Right renal pelvis (tissue), 4 donors: ENCODE results near the gene SSR2. TPM values are rescaled to one million over a fixed set of nuclear protein-coding genes. Genes with fewer than 3 reads are reported as not detected.
"Not testable (repeated sequence)": the region's sequence is repeated elsewhere in the genome, so short reads cannot be mapped to it uniquely, and the experiment has no call there.

Source experiments
- DNase-seq, 4 donors: peaks; one replicate each; pipeline ENCODE4 v3.0.0-alpha.2; 2013; ENCODE audit warnings: low read depth in 4 of 4, low spot score in 3 of 4, missing footprints in 1 of 4
- polyA plus RNA-seq, 4 donors: library from polyadenylated mRNA; unstranded; fragments of 120-200 nt; gene quantifications; one replicate each; pipeline ENCODE4 v1.2.1, GENCODE V29; 2013; ENCODE audit not compliant: insufficient read length in 4 of 4

SSR2 gene
- polyA plus RNA-seq, 4 donors = 388 to 421 (median 420) TPM

GRCh38 chr1:156001021-156001661 is 19.6 kb downstream of the SSR2 start:
- no peak for DNase-seq

- DNase-seq = no peak
Observed at GRCh38 chr1:155999964-156000363, 20.8 kb downstream of the SSR2 start.

GRCh38 chr1:155996166-155996565 is 24.6 kb downstream of the SSR2 start:
- DNase-seq = no peak

- DNase-seq = no peak
Observed at GRCh38 chr1:155993595-155993994, 27.2 kb downstream of the SSR2 start.

- DNase-seq = no peak
Observed at GRCh38 chr1:155990005-155990739, 30.6 kb downstream of the SSR2 start.

GRCh38 chr1:155989242-155990004 is 31.3 kb downstream of the SSR2 start:
- DNase-seq = no peak

- not testable (repeated sequence) for DNase-seq
Observed at GRCh38 chr1:155984903-155985645, 35.7 kb downstream of the SSR2 start.

GRCh38 chr1:155984341-155984740 is 36.4 kb downstream of the SSR2 start:
- DNase-seq = no peak

GRCh38 chr1:155983191-155984024 is 37.3 kb downstream of the SSR2 start:
- no peak for DNase-seq

- DNase-seq = no peak
Observed at GRCh38 chr1:155982106-155982505, 38.6 kb downstream of the SSR2 start.

GRCh38 chr1:155981266-155982088 is 39.3 kb downstream of the SSR2 start:
- no peak for DNase-seq

- no peak for DNase-seq
Observed at GRCh38 chr1:155979597-155980343, 41.0 kb downstream of the SSR2 start.

GRCh38 chr1:155978973-155979429 is 41.8 kb downstream of the SSR2 start:
- DNase-seq = no peak

- no peak for DNase-seq
Observed at GRCh38 chr1:155978325-155978972, 42.3 kb downstream of the SSR2 start, which contains the start of gene ARHGEF2. Gene ARHGEF2, minus strand, starts transcription at chr1:155978547. Its CDS starts 120 bp downstream, at chr1:155978427.

GRCh38 chr1:155977690-155978324 is 42.9 kb downstream of the SSR2 start:
- no peak for DNase-seq

GRCh38 chr1:155976913-155977689 is 43.6 kb downstream of the SSR2 start:
- no peak for DNase-seq
